Lower leg skin (tissue), 3 donors: ENCODE data around the gene SOCS2.

Experiments
- CTCF ChIP-seq, 3 donors: fragments of 450-650 bp; IDR thresholded peaks; one replicate each; pipeline ENCODE4 v1.5.1; 2016; ENCODE audit warnings: antibody characterized with exemption in 3 of 3, mild to moderate bottlenecking in 3 of 3, moderate library complexity in 2 of 3
- POLR2A ChIP-seq, 2 donors: fragments of 450-650 bp; IDR thresholded peaks; one replicate each; pipeline ENCODE4 v1.6.1; 2016 to 2017; ENCODE audit warnings: antibody characterized with exemption in 2 of 2, mild to moderate bottlenecking in 1 of 2, moderate library complexity in 1 of 2

- TF ChIP-seq CTCF (IDR thresholded peaks at IDR 0.05) (no peak), POLR2A (IDR thresholded peaks at IDR 0.05) (no peak)
These were observed 1.2 kb downstream of the SOCS2 start for GRCh38 chr12:93573552-93574223.
